HepG2 (cell line): ENCODE data around the gene PRKCG. TPM values are rescaled to one million over a fixed set of nuclear protein-coding genes. Genes with fewer than 3 reads are reported as not detected.

Experiments used
- ATAC-seq: fragments of 200-7000 bp; cut with Tn5 transposase; 3 replicates; pipeline ENCODE4 v1.9.1; 2020; ENCODE audit warnings: mild to moderate bottlenecking, moderate library complexity
- BruUV-seq: library from RNA; stranded (reverse); fragments of 400-500 nt; replicated peaks from 2 replicates; lab custom pipeline; 2021; lab: Mats Ljungman, UMichigan
- CTCF ChIA-PET: fragments of 300-600 bp; formaldehyde crosslinking; extraction: SDS; loops from one replicate; lab custom pipeline; 2021; ENCODE audit warnings: low total read pairs, inconsistent platforms, low intra/inter-chr PET ratio; lab: Yijun Ruan, JAX
- POLR2A ChIA-PET: fragments of 350-600 bp; sonication (Branson Sonifier 250); formaldehyde crosslinking; loops from one replicate; lab custom pipeline; 2020; ENCODE audit warnings: antibody characterized with exemption, inconsistent platforms; lab: Yijun Ruan, JAX
- DNase-seq: peaks from one replicate; pipeline ENCODE4 v3.0.0-alpha.2; 2015; ENCODE audit warnings: low spot score
- FAIRE-seq: peaks from 3 replicates; lab custom pipeline; 2011; peaks lifted over from hg19 to GRCh38; lab: Jason Lieb, UNC
- H2AFZ ChIP-seq: one replicate; pipeline ENCODE4 v1.6.1; 2011; ENCODE audit warnings: low read length, inconsistent platforms
- H3K27ac ChIP-seq: fragments of 300-600 bp; 3 replicates; pipeline ENCODE4 v1.8.0; 2011; ENCODE audit warnings: mixed run types, mild to moderate bottlenecking, mixed read lengths, low read length, inconsistent platforms; ENCODE audit not compliant: insufficient read depth; ENCODE audit errors: extremely low read length
- H3K27me3 ChIP-seq, 2 experiments: fragments of 200-600 bp in 1 of 2; 2 replicates in 1 of 2; 3 replicates in 1 of 2; pipeline versions ENCODE4 v1.6.0 to v1.8.0; 2011; ENCODE audit warnings: low read length in 2 of 2, mild to moderate bottlenecking in 2 of 2, moderate library complexity in 2 of 2, inconsistent platforms in 1 of 2; ENCODE audit not compliant: insufficient read depth in 2 of 2, control insufficient read depth in 1 of 2
- H3K36me3 ChIP-seq, 2 experiments: fragments of 200-600 bp in 1 of 2; replicated peaks in 1 of 2; 2 replicates in 1 of 2; 3 replicates in 1 of 2; pipeline versions ENCODE4 v1.5.1 to v1.8.0; 2011; ENCODE audit warnings: low read length in 2 of 2, inconsistent platforms in 1 of 2; ENCODE audit not compliant: insufficient read depth in 2 of 2, control insufficient read depth in 1 of 2
- H3K4me1 ChIP-seq: 2 replicates; pipeline ENCODE4 v1.5.1; 2012; ENCODE audit warnings: low read length, inconsistent platforms; ENCODE audit not compliant: insufficient read depth
- H3K4me2 ChIP-seq: 2 replicates; pipeline ENCODE4 v1.6.0; 2011; ENCODE audit warnings: low read depth, low read length, inconsistent platforms
- H3K4me3 ChIP-seq, 3 experiments: fragments of 200-600 bp in 1 of 3; sonication (generic), shearing (Covaris generic) in 1 of 3; replicated peaks in 1 of 3; 2 replicates each; pipeline ENCODE4 v1.5.1; 2011 to 2016; ENCODE audit warnings: low read length in 3 of 3, inconsistent platforms in 2 of 3, low read depth in 2 of 3, mild to moderate bottlenecking in 2 of 3, control low read depth in 1 of 3, mixed read lengths in 1 of 3; ENCODE audit not compliant: insufficient read depth in 1 of 3
- H3K79me2 ChIP-seq: one replicate; pipeline ENCODE4 v1.6.1; 2011; ENCODE audit warnings: low read length, inconsistent platforms; ENCODE audit not compliant: insufficient read depth
- H3K9ac ChIP-seq: 2 replicates; pipeline ENCODE4 v1.6.0; 2011; ENCODE audit warnings: mild to moderate bottlenecking, low read depth, low read length, inconsistent platforms; ENCODE audit not compliant: insufficient read depth
- H3K9me3 ChIP-seq: 2 replicates; pipeline ENCODE4 v1.5.1; 2012; ENCODE audit warnings: mild to moderate bottlenecking, low read length
- H4K20me1 ChIP-seq: 2 replicates; pipeline ENCODE4 v1.6.0; 2011; ENCODE audit warnings: inconsistent platforms, mild to moderate bottlenecking, low read length, moderate library complexity; ENCODE audit not compliant: insufficient read depth
- AKAP8 ChIP-seq: sonication (generic); formaldehyde crosslinking; IDR thresholded peaks from 2 replicates; pipeline ENCODE4 v1.5.1; 2020; ENCODE audit warnings: mild to moderate bottlenecking, missing genetic modification reagents
- CEBPG ChIP-seq: IDR thresholded peaks from 2 replicates; pipeline ENCODE4 v1.6.1; 2016
- DNMT3B ChIP-seq: conservative IDR thresholded peaks from 2 replicates; pipeline ENCODE4 v1.6.1; 2016; ENCODE audit warnings: missing biosample characterization, control low read depth
- KMT2A ChIP-seq: sonication (generic); formaldehyde crosslinking; IDR thresholded peaks from 2 replicates; pipeline ENCODE4 v1.4.0; 2020; ENCODE audit warnings: missing genetic modification reagents
- MATR3 ChIP-seq: sonication (generic); formaldehyde crosslinking; IDR thresholded peaks from 2 replicates; pipeline ENCODE4 v1.4.0; 2020; ENCODE audit warnings: missing genetic modification reagents
- MTF2 ChIP-seq: sonication (generic); formaldehyde crosslinking; IDR thresholded peaks from 2 replicates; pipeline ENCODE4 v1.5.0; 2020; ENCODE audit warnings: missing genetic modification reagents, borderline replicate concordance
- SIN3B ChIP-seq: fragments of 150-350 bp; IDR thresholded peaks from 2 replicates; pipeline ENCODE4 v1.6.1; 2014; ENCODE audit warnings: low read length
- ZNF253 ChIP-seq: sonication (generic); formaldehyde crosslinking; IDR thresholded peaks from 2 replicates; pipeline ENCODE4 v1.8.0; 2022; ENCODE audit warnings: mild to moderate bottlenecking, missing genetic modification reagents, borderline replicate concordance
- ZNF383 ChIP-seq: sonication (generic); formaldehyde crosslinking; IDR thresholded peaks from 2 replicates; pipeline ENCODE4 v1.4.0; 2020; ENCODE audit warnings: missing genetic modification reagents, mild to moderate bottlenecking, borderline replicate concordance
- ZNF44 ChIP-seq: sonication (generic); formaldehyde crosslinking; IDR thresholded peaks from 2 replicates; pipeline ENCODE4 v1.5.1; 2020; ENCODE audit warnings: mild to moderate bottlenecking, missing genetic modification reagents
- ZNF562 ChIP-seq: sonication (generic); formaldehyde crosslinking; IDR thresholded peaks from 2 replicates; pipeline ENCODE4 v1.8.0; 2022; ENCODE audit warnings: missing genetic modification reagents, borderline replicate concordance
- ZSCAN20 ChIP-seq: sonication (generic); formaldehyde crosslinking; IDR thresholded peaks from 2 replicates; pipeline ENCODE4 v1.4.0; 2020; ENCODE audit warnings: missing genetic modification reagents, mild to moderate bottlenecking, borderline replicate concordance
- WGBS: methylation state at CpG from one replicate; pipeline ENCODE4 v1.1.6; 2017; ENCODE audit warnings: low lambda C conversion rate; 5-methylcytosine and 5-hydroxymethylcytosine counted together
- in situ Hi-C: cut with HindIII; loops from 2 replicates; pipeline ENCODE4 v1.10.0; 2017; ENCODE audit warnings: low pct_unique_long_range_greater_than_20kb; ENCODE audit not compliant: extremely low pct_ligation_motif_present
- intact Hi-C: fragments of 100-400 bp; cut with micrococcal nuclease; formaldehyde crosslinking; loops from one replicate; pipeline ENCODE4 v1.10.0; 2022; ENCODE audit not compliant: unreplicated experiment
- polyA plus RNA-seq, 8 experiments: library from polyadenylated mRNA; depleted of rRNA in 3 of 8; stranded (reverse) in 7 of 8; unstranded in 1 of 8; fragments of >200 nt; fragmentation: Illumina TruSeq in 4 of 8; extraction: Trizol in 4 of 8; gene quantifications; 2 replicates each; pipeline versions ENCODE4 v1.2.1 to v1.2.3, GENCODE V29; 2011 to 2016; ENCODE audit warnings: low read depth in 4 of 8, missing spikeins in 1 of 8, mixed read lengths in 1 of 8; ENCODE audit not compliant: insufficient read depth in 1 of 8
- total RNA-seq, 5 experiments: library from RNA; depleted of rRNA; stranded (reverse); fragments of >200 nt; fragmentation: Illumina TruSeq; extraction: Trizol; gene quantifications; 2 replicates each; pipeline ENCODE4 v1.2.3, GENCODE V29; 2016; ENCODE audit warnings: low read depth in 1 of 5
- TF ChIP-seq, protein P1 (sequence below): sonication (generic); formaldehyde crosslinking; IDR thresholded peaks from 2 replicates; pipeline ENCODE4 v1.4.0; 2020; ENCODE audit warnings: low read depth, mild to moderate bottlenecking, missing genetic modification reagents
- TF ChIP-seq, protein P2 (sequence below): sonication (generic); formaldehyde crosslinking; IDR thresholded peaks from 2 replicates; pipeline ENCODE4 v1.9.0; 2022; ENCODE audit warnings: missing genetic modification reagents, mild to moderate bottlenecking, borderline replicate concordance
- TF ChIP-seq, protein P3 (sequence below): sonication (generic); formaldehyde crosslinking; IDR thresholded peaks from 2 replicates; pipeline ENCODE4 v1.4.0; 2020; ENCODE audit warnings: mild to moderate bottlenecking, missing genetic modification reagents

PRKCG gene
- total and polyA plus RNA-seq, 2 of the 13 experiments (the other 11 are each of a cell fraction or from before 2014, with no cell fraction given), result 0.02 to 0.03 TPM

GRCh38 chr19:53882391-53883050, 524 bp downstream of the PRKCG start:
- intact Hi-C loops, result loop anchor here (2.0 kb wide), 1 partner anchor 40 kb away; no protein-coding TSS in a partner anchor
- Histone ChIP-seq H3K27ac (no peak overlapping the region), H3K79me2 (no peaks in the 10 kb centered on the region), H3K9me3 (no peaks in the 10 kb centered on the region), H3K9ac (no peak overlapping the region), H4K20me1 (no peaks in the 10 kb centered on the region), H3K36me3 (no peaks in the 10 kb centered on the region), H3K4me2 (peak overlapping the region; percentile 89), H3K4me1 (peaks cover 30% of the 10 kb centered on the region), H3K27me3 (peaks cover 0 to 38% of the 10 kb centered on the region in 2 experiments; a peak in 3 of 5 replicates), H3K4me3 (peak overlapping the region in 1 of 3 experiments; percentile 68; a peak in 1 of 6 replicates), H2AFZ (no peak overlapping the region)
- ATAC-seq (no peak), FAIRE-seq (no peak), DNase-seq (no peak)
- BruUV-seq, result no TSS peak
- 17% methylated on average over 15 of the region's 18 CpGs for WGBS
- ChIA-PET POLR2A (interaction anchor here (1.4 to 1.5 kb wide), 3 partner anchors 15 to 18 kb away, joined by 6 to 14 read pairs (median 9); partner anchors contain the start of gene MYADM), CTCF (interaction anchor here (2.7 to 3.7 kb wide), 2 partner anchors 29 to 40 kb away, joined by 20 to 34 read pairs; no protein-coding TSS in a partner anchor)
- in situ Hi-C loops, result loop anchor here (5.0 kb wide), 1 partner anchor 40 kb away; no protein-coding TSS in a partner anchor
- no peak for TF ChIP-seq SIN3B
- TF ChIP-seq, protein P1, sequence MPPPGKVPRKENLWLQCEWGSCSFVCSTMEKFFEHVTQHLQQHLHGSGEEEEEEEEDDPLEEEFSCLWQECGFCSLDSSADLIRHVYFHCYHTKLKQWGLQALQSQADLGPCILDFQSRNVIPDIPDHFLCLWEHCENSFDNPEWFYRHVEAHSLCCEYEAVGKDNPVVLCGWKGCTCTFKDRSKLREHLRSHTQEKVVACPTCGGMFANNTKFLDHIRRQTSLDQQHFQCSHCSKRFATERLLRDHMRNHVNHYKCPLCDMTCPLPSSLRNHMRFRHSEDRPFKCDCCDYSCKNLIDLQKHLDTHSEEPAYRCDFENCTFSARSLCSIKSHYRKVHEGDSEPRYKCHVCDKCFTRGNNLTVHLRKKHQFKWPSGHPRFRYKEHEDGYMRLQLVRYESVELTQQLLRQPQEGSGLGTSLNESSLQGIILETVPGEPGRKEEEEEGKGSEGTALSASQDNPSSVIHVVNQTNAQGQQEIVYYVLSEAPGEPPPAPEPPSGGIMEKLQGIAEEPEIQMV (CRISPR knock-in tag), result no peak
- no peak for TF ChIP-seq ZNF253 (CRISPR knock-in tag)
- TF ChIP-seq AKAP8 (CRISPR knock-in tag), result no peak
- TF ChIP-seq ZSCAN20 (CRISPR knock-in tag), result no peak
- no peak for TF ChIP-seq DNMT3B (CRISPR knock-in tag)
- TF ChIP-seq CEBPG (CRISPR knock-in tag), result no peak
- TF ChIP-seq ZNF383 (CRISPR knock-in tag), result no peak
- no peak for TF ChIP-seq KMT2A
- TF ChIP-seq, protein P2, sequence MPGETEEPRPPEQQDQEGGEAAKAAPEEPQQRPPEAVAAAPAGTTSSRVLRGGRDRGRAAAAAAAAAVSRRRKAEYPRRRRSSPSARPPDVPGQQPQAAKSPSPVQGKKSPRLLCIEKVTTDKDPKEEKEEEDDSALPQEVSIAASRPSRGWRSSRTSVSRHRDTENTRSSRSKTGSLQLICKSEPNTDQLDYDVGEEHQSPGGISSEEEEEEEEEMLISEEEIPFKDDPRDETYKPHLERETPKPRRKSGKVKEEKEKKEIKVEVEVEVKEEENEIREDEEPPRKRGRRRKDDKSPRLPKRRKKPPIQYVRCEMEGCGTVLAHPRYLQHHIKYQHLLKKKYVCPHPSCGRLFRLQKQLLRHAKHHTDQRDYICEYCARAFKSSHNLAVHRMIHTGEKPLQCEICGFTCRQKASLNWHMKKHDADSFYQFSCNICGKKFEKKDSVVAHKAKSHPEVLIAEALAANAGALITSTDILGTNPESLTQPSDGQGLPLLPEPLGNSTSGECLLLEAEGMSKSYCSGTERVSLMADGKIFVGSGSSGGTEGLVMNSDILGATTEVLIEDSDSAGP (CRISPR knock-in tag), result peak; percentile 4; the same call in 1 of the 2 replicates
- no peak for TF ChIP-seq MATR3
- no peak for TF ChIP-seq ZNF562 (CRISPR knock-in tag)
- TF ChIP-seq MTF2, result no peak
- no peak for TF ChIP-seq ZNF44
- TF ChIP-seq, protein P3, sequence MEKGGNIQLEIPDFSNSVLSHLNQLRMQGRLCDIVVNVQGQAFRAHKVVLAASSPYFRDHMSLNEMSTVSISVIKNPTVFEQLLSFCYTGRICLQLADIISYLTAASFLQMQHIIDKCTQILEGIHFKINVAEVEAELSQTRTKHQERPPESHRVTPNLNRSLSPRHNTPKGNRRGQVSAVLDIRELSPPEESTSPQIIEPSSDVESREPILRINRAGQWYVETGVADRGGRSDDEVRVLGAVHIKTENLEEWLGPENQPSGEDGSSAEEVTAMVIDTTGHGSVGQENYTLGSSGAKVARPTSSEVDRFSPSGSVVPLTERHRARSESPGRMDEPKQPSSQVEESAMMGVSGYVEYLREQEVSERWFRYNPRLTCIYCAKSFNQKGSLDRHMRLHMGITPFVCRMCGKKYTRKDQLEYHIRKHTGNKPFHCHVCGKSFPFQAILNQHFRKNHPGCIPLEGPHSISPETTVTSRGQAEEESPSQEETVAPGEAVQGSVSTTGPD (CRISPR knock-in tag), result no peak
